Astrocyte (in vitro differentiated cells and primary cell): ENCODE results near the gene PRSS21.

Experiments used
- EZH2 ChIP-seq: IDR thresholded peaks from 2 replicates; pipeline ENCODE4 v1.6.1; 2012; ENCODE audit warnings: mild to moderate bottlenecking, low read length, inconsistent platforms; ENCODE audit not compliant: insufficient read depth
- TF ChIP-seq, protein P1 (sequence below): IDR thresholded peaks from 2 replicates; pipeline ENCODE4 v1.5.1; 2011; ENCODE audit warnings: low read depth, mild to moderate bottlenecking, inconsistent platforms, low read length, moderate library complexity; ENCODE audit not compliant: insufficient read depth

GRCh38 chr16:2773188-2773968, 43.7 kb upstream of the PRSS21 start:
- TF ChIP-seq, protein P1, sequence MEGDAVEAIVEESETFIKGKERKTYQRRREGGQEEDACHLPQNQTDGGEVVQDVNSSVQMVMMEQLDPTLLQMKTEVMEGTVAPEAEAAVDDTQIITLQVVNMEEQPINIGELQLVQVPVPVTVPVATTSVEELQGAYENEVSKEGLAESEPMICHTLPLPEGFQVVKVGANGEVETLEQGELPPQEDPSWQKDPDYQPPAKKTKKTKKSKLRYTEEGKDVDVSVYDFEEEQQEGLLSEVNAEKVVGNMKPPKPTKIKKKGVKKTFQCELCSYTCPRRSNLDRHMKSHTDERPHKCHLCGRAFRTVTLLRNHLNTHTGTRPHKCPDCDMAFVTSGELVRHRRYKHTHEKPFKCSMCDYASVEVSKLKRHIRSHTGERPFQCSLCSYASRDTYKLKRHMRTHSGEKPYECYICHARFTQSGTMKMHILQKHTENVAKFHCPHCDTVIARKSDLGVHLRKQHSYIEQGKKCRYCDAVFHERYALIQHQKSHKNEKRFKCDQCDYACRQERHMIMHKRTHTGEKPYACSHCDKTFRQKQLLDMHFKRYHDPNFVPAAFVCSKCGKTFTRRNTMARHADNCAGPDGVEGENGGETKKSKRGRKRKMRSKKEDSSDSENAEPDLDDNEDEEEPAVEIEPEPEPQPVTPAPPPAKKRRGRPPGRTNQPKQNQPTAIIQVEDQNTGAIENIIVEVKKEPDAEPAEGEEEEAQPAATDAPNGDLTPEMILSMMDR = no peak
- no peak for TF ChIP-seq EZH2
